Common myeloid progenitor, CD34-positive (primary cell): Measurements from ENCODE around the gene LPIN1.

Experiments used
- CTCF ChIA-PET: fragments of 350-600 bp; sonication (Branson Sonifier 250); formaldehyde crosslinking; loops from one replicate; lab custom pipeline; 2021; ENCODE audit warnings: antibody characterized with exemption; lab: Charles Lee
- POLR2A ChIA-PET: fragments of 350-600 bp; sonication (Branson Sonifier 250); formaldehyde crosslinking; loops from one replicate; lab custom pipeline; 2021; ENCODE audit warnings: antibody characterized with exemption; lab: Charles Lee
- DNase-seq, 3 donors: peaks; one replicate each; pipeline versions ENCODE4 v3.0.0 to v3.0.0-alpha.2; 2013
- H3K27ac ChIP-seq, 2 experiments: 1 replicate in 1 of 2; 2 replicates in 1 of 2; pipeline ENCODE4 v1.7.0; 2013; ENCODE audit warnings: inconsistent platforms in 2 of 2, low read length in 2 of 2, mild to moderate bottlenecking in 2 of 2, low read depth in 1 of 2, moderate library complexity in 1 of 2; ENCODE audit not compliant: severe bottlenecking in 2 of 2, insufficient read depth in 1 of 2, poor library complexity in 1 of 2
- H3K27me3 ChIP-seq, 5 experiments: replicated peaks in 2 of 5; 1 replicate in 3 of 5; 2 replicates in 2 of 5; pipeline versions ENCODE4 v1.6.1 to v1.7.0; 2013; ENCODE audit warnings: low read length in 4 of 5, mild to moderate bottlenecking in 2 of 5, moderate library complexity in 2 of 5, inconsistent platforms in 1 of 5; ENCODE audit not compliant: insufficient read depth in 5 of 5, control insufficient read depth in 4 of 5
- H3K36me3 ChIP-seq, 4 experiments: 1 replicate in 2 of 4; 2 replicates in 2 of 4; pipeline versions ENCODE4 v1.6.1 to v1.7.0; 2013; ENCODE audit warnings: low read length in 3 of 4, control low read depth in 1 of 4, mild to moderate bottlenecking in 1 of 4; ENCODE audit not compliant: control insufficient read depth in 4 of 4, insufficient read depth in 4 of 4
- H3K4me1 ChIP-seq, 4 experiments: 1 replicate in 3 of 4; 2 replicates in 1 of 4; pipeline versions ENCODE4 v1.6.1 to v1.7.1; 2013; ENCODE audit warnings: low read length in 3 of 4, mild to moderate bottlenecking in 3 of 4, control low read depth in 1 of 4, inconsistent platforms in 1 of 4, moderate library complexity in 1 of 4; ENCODE audit not compliant: control insufficient read depth in 4 of 4, insufficient read depth in 4 of 4; ENCODE audit errors: control extremely low read depth in 1 of 4
- H3K4me3 ChIP-seq, 7 experiments: 1 replicate in 4 of 7; 2 replicates in 3 of 7; pipeline versions ENCODE4 v1.5.1 to v1.7.0; 2013; ENCODE audit warnings: mild to moderate bottlenecking in 7 of 7, low read length in 6 of 7, moderate library complexity in 6 of 7, inconsistent platforms in 2 of 7, low read depth in 2 of 7, control low read depth in 1 of 7; ENCODE audit not compliant: insufficient read depth in 4 of 7, control insufficient read depth in 1 of 7; ENCODE audit errors: extremely low read depth in 1 of 7
- H3K9me3 ChIP-seq, 5 experiments: 1 replicate in 4 of 5; 2 replicates in 1 of 5; pipeline versions ENCODE4 v1.6.1 to v1.7.1; 2013; ENCODE audit warnings: low read length in 4 of 5, mild to moderate bottlenecking in 2 of 5, inconsistent platforms in 1 of 5, low read depth in 1 of 5, moderate library complexity in 1 of 5; ENCODE audit not compliant: control insufficient read depth in 4 of 5, insufficient read depth in 2 of 5; ENCODE audit errors: control extremely low read depth in 1 of 5
- WGBS: methylation state at CpG from one replicate; pipeline ENCODE4 v1.1.5; 2013; ENCODE audit not compliant: insufficient coverage; 5-methylcytosine and 5-hydroxymethylcytosine counted together

Gene LPIN1

DNA sequence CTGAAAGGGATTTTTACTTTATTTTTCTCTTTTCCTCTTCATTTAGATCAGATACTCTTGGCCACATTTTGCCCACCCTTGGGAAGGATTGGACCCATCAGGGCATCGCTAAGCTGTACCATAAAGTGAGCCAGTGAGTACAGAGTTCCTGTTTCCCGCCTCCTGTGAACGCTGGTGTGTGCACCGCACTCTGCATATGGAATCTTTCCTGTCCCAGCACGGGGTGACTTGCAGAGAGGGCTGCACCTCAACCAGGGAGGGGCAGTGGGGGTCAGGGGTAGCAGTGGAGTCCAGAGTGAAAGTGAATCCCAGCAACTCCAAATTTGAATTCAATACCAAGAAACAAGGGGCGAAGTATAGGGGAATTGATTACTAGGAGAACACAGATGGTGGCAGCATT is 58.6 kb downstream of the LPIN1 start:
- ChIA-PET CTCF (no interaction called here), POLR2A (no interaction called here)
- Histone ChIP-seq H3K4me1 (peaks cover 0 to 7% (median 2%) of the 10 kb centered on the region in 4 experiments), H3K4me3 (no peak overlapping the region), H3K27me3 (no peaks in the 10 kb centered on the region), H3K36me3 (peaks cover 21 to 94% (median 66%) of the 10 kb centered on the region in 4 experiments), H3K9me3 (no peaks in the 10 kb centered on the region), H3K27ac (no peak overlapping the region)
- DNase-seq: no peak
- WGBS: 100% methylated on average over 2 of the region's 6 CpGs

DNA sequence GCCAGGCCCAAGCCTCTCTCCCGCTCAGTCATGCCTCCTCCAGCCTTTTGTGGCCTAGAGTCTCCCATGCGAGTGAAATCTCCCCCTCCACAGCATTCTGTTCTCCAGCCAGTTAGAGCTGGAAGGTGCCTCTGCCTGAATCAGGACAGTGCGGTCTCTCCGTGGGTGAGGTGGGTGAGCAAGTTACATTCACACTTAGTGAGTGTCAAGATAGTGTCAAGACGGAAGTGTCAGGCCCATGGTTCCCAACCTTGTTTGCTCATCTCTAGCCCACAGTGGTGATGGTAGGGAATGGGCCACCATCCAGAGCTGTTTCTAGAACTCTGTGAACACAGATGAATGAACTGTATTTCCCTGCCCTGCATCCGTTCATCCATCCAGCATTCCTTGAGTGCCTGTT is 59.5 kb downstream of the LPIN1 start:
- 97% methylated on average over 5 of the region's 6 CpGs for WGBS
- DNase-seq: no peak
- Histone ChIP-seq H3K4me3 (no peak overlapping the region), H3K36me3 (peaks cover 21 to 96% (median 72%) of the 10 kb centered on the region in 4 experiments), H3K27me3 (no peaks in the 10 kb centered on the region), H3K4me1 (no peaks in the 10 kb centered on the region), H3K27ac (no peak overlapping the region), H3K9me3 (no peaks in the 10 kb centered on the region)
- ChIA-PET POLR2A (no interaction called here), CTCF (interaction anchor here (0.6 to 0.8 kb wide), 2 partner anchors 20 to 24 kb away, joined by 3 read pairs; no protein-coding TSS in a partner anchor)

DNA sequence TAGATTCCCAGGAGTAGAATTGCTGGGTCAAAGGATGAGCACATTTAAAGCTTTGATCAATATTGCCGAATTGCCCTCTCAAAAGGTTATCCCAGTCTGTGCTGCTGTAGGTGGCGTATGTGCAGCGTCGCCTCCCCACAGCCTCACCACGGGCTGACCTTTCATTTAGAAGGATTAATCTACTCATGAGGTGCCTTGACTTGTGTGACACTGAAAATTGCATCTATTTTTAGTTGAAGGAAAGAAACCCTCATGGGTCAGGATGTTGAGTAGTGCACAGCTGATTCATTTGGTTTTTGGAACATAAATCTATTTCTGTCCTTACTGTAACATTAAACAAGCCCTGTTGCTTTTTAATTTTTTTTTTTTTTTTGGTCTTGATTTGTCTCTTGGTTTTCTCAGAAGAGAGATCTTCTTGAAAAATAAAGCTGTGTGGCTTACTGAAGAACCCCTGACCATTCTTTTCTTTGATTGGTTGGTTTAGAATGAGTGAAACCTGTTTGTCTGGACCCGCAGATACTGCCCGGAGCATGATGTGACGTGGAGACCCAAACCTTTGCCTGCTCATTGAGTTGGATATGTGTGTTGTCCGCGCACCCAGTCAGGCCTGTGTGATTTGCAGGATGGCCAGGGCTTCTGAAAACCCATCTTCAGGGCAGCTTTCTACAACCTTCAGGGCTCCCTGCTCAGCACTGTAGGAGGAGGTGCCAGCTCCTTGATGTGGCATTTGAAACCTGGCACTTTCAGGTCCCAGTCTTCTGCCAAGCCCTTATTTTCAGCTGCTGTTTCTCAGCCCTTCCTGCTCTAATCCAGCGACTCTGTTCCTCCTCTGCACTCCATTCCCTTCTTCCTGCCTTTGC is 61.0 kb downstream of the LPIN1 start:
- Histone ChIP-seq H3K27me3 (no peaks in the 10 kb centered on the region), H3K27ac (no peak overlapping the region), H3K36me3 (peaks cover 16 to 93% (median 76%) of the 10 kb centered on the region in 4 experiments), H3K4me1 (no peaks in the 10 kb centered on the region), H3K9me3 (no peaks in the 10 kb centered on the region), H3K4me3 (no peak overlapping the region)
- CTCF ChIA-PET: interaction anchor here (0.9 kb wide), 1 partner anchor 1200 kb away, joined by 4 read pairs; no protein-coding TSS in a partner anchor
- no peak for DNase-seq
- 88% methylated on average over 8 of the region's 11 CpGs for WGBS
- POLR2A ChIA-PET: no interaction called here

DNA sequence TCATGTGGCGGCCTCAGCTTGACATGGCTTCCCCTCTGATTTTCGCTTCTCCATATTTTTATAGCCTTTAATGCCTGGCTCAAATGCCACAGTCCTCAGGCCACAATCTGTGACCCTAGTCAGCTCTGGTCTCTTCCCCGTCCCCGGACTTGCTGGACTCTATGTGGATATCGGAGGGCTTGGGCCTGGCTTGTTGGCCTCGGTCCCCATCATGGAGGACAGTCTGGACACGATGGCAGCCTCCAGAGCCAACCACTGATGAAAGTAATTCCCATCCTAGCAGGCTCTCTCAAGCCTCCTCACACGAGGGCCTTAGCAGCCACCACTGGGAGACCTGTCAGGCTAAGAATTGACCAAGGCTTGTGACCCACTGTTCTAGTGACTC is 61.6 kb downstream of the LPIN1 start:
- Histone ChIP-seq H3K27me3 (no peaks in the 10 kb centered on the region), H3K27ac (no peak overlapping the region), H3K4me1 (no peaks in the 10 kb centered on the region), H3K4me3 (no peak overlapping the region), H3K36me3 (peaks cover 15 to 93% (median 76%) of the 10 kb centered on the region in 4 experiments), H3K9me3 (no peaks in the 10 kb centered on the region)
- WGBS: 100% methylated on average over 5 of the region's 8 CpGs
- DNase-seq: no peak
- ChIA-PET POLR2A (no interaction called here), CTCF (interaction anchor here (0.9 kb wide), 1 partner anchor 1199 kb away, joined by 4 read pairs; no protein-coding TSS in a partner anchor)

DNA sequence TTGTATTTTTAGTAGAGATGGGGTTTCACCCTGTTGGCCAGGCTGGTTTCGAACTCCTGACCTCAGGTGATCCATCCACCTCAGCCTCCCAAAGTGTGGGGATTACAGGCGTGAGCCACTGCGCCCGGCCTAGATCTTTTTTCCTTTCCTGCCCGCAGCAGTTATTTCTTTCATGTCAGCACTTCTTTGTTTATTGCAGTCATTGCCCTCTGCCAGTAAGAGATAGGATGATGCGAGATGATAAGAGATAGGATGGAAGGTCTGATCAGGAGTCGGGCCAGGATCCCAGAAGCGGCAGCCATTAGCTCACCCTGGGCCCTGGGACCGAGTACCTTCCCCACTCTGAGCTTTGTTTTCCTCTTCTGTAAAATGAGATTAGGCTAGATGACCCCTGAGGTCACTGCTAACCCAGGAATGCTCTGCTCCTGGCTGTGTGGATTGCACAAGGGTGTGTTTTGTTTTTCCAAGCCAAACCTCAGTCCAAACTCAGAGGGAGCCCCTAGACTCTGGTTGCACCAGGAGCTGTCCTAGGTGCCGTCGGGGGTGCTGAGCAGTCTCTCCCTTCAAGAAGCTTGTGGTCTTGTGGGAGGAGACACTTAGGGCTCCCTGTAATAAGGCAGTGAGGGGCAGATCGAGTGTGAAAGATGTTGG is 63.3 kb downstream of the LPIN1 start:
- Histone ChIP-seq H3K36me3 (peaks cover 17 to 87% (median 64%) of the 10 kb centered on the region in 4 experiments), H3K27me3 (no peaks in the 10 kb centered on the region), H3K4me3 (no peak overlapping the region), H3K9me3 (no peaks in the 10 kb centered on the region), H3K4me1 (no peaks in the 10 kb centered on the region), H3K27ac (no peak overlapping the region)
- DNase-seq: no peak
- POLR2A ChIA-PET: no interaction called here
- 100% methylated on average over 2 of the region's 12 CpGs for WGBS
- CTCF ChIA-PET: interaction anchor here (1.2 to 1.6 kb wide), 2 partner anchors 19 to 25 kb away, joined by 4 read pairs; no protein-coding TSS in a partner anchor

DNA sequence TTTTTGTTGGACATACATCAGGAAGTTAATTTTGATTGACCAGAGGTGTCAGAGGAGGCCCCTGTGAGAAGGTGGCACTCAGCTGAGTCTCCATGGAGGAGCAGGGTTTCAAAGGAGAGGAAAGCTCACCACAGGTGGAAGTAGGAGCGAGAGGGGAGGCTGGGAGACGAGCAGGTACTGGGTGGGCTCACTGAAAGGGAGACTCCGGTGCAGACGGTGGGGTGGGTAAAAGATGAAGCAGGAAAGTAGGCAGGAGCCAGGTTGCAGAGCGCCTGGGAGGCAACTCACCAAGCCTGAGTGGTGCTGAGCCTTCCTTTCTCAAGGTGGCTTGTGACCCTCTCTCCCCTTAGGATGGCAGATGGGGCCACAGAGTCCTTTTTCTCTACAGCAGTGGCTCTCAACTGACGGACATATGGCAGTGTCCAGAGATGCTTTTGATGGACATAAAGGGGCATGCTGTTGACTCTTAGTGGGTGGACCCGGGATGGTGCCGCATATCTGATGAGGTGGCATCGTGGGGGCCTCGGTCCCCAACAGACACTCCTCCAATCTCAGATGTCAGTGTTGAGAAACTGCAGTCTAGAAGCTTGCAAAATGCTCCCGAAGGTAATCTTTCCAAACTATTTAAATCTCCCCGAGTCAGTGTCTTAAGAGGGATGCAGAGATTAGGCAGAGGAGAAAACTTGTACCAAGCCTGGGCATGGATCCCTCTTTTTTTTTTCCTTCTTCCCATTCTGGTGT is 64.0 kb downstream of the LPIN1 start:
- Histone ChIP-seq H3K36me3 (peaks cover 13 to 87% (median 64%) of the 10 kb centered on the region in 4 experiments), H3K27ac (no peak overlapping the region), H3K4me3 (no peak overlapping the region), H3K27me3 (no peaks in the 10 kb centered on the region), H3K4me1 (no peaks in the 10 kb centered on the region), H3K9me3 (no peaks in the 10 kb centered on the region)
- POLR2A ChIA-PET: no interaction called here
- 98% methylated on average over 9 of the region's 12 CpGs for WGBS
- CTCF ChIA-PET: interaction anchor here (1.6 kb wide), 2 partner anchors 7 to 18 kb away, joined by 4 to 5 read pairs; no protein-coding TSS in a partner anchor
- DNase-seq: no peak
